GM21576 (cell line): ENCODE data around the gene SCN8A.
"Not testable (repeated sequence)": the region's sequence is repeated elsewhere in the genome, so short reads cannot be mapped to it uniquely, and the experiment has no call there.

Experiments used
- ATAC-seq: cut with Tn5 transposase; IDR thresholded peaks from one replicate; pipeline ENCODE4 v1.9.1; 2021; ENCODE audit warnings: mild to moderate bottlenecking, moderate library complexity; ENCODE audit not compliant: unreplicated experiment

The SCN8A gene

DNA sequence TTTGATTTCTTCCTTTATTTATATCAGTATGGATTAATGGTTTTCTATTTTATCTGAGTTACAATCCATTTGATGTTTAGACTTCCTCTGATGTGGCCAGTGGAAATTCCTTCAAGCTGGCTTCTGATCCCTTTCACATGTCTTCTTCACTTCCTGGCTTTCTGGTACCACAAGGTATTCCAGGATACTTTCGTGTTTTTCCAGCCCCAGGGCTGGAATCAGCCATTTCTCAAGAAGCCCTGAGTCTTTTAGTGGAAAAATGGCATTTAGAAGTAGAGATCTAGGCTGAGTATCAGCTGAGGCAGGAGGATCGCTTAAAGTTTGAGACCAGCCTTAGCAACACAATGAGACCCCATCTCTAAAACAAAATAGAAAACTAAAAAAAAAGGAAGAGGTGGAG lies 164.2 kb downstream of the SCN8A start:
- no peak for ATAC-seq

DNA sequence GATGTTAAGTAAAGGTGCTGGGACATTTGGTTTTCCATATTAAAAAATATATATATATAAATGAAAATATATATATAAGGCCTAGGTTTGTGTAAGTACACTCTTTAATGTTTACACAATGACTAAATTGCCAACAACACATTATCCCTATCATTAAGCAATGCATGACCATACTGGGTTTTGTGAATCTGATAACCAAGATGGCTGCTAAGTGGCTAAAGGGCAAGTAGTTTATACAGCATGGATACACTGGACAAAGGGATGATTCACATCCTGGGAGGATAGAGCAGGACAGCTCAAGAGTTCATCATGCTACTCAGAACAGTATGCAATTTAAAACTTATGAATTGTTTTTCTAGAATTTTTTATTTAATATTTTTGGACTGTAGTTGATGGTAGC lies 168.1 kb downstream of the SCN8A start:
- no peak for ATAC-seq

DNA sequence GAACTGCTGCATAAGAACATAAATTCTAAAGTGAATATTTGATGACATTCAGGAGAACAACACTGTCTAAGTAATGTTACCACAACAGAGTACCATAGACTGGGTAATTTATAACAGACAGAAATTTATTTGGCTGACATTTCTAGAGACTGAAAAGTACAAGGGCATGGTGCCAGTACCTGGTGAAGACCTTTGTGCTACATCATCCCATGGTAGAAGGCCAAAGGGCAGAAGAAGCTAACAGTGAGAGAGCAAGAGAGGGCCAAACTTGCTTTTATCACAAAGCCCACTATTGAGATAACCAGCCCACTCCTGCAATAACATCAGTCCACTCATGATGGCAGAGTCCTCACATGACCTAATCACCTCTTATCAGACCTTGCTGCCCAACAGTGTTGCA lies 168.7 kb downstream of the SCN8A start:
- no peak for ATAC-seq

DNA sequence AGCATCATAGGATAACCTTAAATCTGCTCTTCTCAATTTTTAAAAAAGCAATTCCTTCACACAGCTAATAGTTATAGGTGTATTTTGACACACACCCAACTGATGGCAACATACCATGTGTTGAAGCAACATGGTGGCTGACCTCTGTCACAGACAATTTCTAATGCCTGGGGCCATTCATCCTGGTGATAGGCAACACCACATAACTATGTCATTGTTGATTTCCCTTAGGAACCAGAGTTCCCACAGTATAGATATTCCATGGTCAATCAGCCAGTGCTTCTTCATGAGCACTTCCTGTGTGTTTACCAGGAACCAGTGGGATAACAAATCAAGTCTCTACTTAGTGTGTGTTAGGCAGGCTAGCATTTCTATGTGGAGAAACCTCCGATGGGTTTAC lies 169.2 kb downstream of the SCN8A start:
- ATAC-seq, result no peak

DNA sequence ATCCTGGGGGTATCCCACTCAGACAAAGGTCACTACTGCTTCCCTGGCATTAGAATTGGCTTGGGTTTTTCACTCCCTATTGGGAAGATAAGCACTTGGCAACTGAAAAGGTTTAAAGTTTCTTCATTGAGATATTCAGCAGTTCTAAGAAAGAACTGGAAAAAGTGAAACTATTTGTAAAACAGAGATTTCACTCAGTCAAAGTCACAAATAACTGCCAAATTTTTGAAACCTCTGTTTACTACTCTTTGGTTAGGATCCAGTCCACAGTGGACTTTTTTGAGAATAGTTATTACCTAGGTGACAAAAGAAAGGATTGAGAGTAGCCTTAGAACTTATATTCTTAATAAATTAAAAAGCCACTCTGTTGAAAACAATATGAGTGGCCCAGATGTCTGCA lies 172.7 kb downstream of the SCN8A start:
- no peak for ATAC-seq

DNA sequence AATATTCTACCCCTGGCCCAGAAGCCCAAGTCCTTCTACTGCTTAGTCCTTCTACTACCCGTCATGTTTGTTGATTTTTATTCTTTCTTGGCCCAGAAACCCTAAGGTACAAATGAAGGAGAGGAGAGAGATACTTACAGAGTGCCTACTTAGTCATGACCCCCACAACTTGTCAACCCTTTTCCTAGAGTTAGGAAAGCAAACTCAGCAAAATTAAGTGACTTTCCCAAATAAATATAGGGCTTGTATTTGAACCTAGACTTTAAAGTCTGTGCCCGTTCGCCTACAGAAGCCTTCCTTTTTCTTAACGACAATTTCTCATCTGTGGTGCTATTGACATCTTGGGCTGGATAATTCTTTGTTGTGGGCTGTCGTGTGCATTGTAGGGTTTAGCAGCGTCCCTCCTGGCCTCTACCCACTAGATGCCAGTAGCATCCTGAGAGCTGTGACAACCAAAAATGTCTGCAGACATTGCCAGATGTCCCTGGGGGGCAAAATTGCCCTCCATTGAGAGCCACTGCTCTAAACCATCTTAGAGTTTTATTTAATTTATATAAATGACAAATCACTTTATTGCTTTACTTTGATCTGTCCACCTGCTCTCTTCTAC lies 175.1 kb downstream of the SCN8A start:
- ATAC-seq, result no peak

DNA sequence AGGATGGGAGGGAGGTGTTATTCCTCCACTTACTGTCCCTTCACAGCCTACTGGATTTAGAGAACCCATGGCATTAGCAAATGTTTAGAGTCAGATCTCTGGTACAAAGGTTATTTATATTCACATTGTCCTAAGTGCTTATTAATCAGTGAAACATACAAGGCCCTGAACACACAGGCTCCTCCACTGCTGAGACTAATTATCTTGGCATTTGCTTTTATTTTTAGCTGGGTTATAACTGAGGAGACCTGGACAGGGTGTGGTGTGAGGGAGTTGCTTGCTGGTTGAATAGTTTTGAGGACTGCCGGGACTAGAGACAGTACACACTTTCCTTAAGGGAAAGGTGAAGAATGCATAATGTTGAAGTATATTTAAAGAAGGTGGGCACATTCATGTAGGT lies 180.0 kb downstream of the SCN8A start:
- no peak for ATAC-seq

DNA sequence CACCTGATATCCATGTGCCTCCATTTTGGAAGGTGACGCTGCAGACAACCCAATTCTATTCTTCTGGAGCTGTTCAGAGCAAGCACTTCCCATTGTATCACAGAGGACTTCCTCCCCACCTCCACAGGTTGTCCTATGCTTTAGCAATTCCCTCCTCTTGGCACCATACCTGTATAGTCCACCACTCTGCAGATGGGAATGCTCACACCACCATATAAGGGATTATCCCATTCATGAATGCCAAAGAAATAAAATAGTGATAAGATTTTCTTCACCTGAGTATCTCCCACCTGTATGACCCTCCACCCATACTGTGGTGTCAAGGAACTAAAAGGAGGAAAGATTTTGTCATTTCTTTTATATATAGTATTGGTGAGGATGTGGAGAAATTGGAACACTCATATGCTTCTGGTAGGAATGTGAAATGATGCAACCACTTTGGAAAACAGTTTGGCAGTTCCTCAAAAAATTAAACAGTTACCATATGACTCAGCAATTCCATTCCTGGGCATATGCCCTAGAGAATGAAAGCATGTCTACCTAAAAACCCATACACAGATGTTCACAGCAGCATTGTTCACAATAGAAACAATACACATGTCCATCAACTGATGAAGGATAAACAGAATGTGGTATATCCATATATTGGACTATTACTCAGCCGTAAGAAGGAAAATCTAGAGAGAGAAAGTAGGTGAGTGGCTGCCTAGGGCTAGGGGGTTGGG lies 182.3 kb downstream of the SCN8A start:
- ATAC-seq, result no peak

DNA sequence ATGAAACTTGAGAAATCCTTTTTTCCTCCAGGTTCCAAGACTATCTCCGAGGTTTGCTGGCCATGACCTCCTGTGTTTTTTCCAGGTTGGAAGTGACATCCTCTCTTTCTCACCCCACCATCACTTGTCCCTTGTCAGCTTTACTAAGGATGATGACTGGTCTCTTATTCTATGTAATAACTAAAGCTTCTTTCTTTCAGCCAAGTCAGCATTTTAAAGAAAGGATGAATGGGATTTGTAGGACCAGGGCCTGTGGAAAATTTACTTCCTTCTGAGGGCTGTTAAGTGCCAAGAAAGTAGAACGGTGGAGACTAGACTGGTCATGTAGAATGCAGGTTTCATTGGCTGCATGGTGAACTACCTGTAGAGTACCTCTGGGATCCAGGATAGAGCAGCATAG lies 183.9 kb downstream of the SCN8A start:
- no peak for ATAC-seq

DNA sequence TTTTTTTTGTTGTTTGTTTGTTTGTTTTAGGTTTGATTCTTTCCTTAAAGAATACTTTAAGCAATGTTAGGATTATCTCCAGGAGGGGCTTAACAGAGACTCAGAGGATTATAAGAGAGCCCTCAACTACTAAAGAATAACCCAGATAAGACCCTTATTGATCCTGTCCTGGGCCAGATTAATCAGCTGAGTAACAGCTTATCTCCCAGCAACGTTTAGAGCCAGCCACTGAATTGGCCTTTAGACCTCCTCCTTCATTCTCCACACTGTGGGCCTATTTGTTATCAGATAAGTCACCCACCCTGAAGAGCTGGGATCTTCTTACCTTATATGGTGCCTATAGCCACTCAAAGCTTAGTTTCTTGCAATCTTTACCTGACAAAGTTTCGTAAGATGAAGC lies 186.4 kb downstream of the SCN8A start:
- no peak for ATAC-seq

DNA sequence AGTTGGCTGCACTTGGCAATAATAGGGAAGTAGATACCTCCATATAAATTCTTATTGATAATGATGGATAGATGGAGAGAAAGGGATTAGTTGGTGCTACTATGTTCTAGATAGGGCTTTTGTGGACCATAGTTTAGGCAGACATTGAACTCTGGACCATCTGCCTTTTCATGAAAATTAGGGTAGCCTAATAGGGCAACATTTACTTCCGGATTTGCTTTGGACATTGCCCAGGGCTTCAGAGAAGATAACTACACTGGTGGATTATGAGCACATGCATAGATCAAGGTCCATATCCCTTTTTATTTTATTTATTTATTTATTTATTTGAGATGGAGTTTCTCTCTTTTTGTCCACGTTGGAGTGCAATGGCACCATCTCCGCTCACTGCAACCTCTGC lies 186.9 kb downstream of the SCN8A start:
- no peak for ATAC-seq

DNA sequence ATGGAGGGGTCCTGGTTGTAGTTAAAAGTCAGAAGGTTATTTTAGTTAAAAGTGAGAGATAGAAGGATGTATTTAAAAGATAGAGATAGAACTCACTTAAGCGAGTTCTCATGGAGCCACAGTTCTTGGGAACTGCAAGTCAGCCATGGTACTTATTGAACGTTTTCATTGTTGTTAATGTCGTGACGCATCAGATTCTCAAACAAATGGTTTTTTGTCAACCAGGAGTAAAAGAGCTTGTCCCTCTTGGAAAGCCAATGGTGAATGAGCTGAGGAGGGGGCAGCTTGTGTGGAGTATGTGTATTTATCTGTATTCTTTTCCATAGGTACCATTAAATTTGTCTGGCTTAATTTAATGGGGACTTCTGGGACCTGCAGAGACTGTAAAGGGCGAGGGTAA lies 188.8 kb downstream of the SCN8A start:
- ATAC-seq, result no peak

DNA sequence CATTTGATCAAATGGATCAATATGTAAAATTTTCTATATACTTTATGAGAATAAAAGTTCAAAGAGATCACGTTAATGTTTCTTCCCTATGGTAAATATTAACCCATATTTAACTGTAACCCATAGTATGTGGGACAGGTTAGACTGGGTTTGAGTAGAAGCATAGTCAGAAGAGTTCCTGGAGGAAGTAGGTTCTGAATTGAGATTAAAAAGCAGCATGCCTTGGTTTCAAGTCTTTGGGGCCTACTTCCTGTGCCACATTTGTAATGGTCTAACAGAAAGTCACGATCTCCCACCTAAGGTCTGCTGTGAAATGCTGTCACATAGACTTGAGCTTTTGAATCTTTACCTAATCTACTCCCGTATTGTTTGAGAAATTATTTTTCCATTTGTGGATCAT lies 193.7 kb downstream of the SCN8A start:
- no peak for ATAC-seq

DNA sequence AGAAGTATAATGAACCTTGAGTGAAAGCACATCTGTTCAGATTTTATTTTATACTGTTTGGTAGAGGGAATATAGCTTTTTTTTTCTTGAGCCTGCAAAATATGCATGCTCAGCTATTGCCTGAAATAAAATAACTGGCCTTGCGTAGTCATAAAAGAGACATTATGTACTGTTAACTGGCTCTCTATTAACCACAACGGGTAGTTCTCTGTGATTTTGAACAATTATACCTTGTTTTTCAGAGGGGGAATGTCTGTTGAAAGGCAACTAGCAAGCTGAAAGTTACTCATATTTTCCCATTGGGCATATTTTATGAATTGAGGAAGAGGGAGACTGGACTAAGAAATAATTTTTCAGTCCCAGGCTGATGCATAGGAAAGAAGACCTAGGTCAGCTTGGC lies 194.9 kb downstream of the SCN8A start:
- no peak for ATAC-seq

DNA sequence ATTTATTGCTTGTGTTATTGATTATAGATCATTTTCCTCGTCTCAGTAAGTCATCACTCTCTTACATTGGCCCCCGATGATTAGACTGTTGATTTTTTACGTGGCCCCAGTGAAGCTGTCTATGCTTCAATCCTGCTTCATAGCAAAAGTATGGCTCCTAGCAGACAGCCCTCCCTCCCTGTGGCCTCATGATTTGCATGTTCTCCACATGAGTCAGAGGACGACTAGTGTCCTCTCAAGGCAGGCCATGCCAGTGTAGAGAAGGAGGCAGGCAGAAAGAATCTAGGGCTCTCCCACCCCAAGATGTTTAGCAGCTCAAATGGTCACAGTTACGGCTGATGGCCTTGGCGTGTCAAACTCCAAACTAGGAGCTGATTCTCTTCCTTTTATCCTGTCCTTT lies 197.8 kb downstream of the SCN8A start:
- no peak for ATAC-seq

DNA sequence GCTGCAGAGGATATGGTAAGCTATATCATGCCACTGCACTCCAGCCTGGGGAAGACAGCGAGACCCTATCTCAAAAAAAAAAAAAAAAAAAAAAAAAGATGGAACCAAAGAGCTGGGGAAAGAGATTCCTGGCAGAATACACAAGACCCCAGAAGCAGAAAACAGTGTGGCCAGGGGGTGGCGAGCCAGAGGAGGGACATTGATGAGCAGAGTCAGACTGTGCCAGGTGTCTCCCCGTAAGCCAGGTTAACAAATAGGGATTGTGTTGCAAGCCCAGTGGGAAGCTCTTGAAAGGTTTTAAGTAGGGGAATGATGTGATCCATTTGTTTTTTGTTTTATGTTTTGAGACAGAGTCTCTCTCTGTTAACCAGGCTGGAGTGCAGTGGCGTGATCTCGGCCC lies 201.4 kb downstream of the SCN8A start:
- no peak for ATAC-seq

DNA sequence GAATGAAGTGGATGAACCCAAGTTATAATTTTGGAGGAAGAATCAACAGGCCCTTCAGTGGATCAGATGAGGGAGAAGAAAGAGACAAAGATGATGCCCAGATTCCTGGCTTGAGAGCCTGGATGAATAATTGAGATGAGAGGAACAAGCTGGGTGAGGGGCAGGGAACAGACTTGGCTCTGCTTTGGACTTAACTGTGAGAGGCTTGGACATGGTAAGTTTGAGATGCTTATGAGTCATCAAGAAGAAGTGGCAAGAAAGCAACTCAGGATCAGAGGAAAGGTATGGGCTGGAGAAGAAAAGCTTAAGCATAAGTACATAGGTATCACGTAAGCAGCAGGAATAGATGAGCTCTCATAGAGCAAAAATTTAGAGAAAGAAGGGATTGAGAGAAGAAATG lies 202.2 kb downstream of the SCN8A start:
- ATAC-seq, result no peak

DNA sequence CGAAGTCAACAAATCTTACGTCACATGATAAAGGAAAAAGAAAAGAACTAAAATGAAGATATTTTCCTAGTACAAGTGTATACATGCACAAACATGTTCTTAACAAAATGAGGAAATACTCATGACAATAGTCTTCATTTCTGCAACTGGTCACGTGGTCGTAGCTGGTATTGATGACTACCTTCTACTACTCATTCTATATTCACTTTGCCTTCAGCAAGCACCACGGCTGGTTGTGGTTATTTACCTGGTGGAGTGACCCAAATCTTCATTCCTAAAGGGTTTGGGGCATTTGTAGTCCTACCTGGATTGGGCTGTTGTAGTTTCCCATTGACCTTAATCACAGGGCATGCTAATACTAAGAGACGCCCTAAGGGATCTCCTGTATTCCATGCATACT lies 206.3 kb downstream of the SCN8A start:
- ATAC-seq, result no peak

DNA sequence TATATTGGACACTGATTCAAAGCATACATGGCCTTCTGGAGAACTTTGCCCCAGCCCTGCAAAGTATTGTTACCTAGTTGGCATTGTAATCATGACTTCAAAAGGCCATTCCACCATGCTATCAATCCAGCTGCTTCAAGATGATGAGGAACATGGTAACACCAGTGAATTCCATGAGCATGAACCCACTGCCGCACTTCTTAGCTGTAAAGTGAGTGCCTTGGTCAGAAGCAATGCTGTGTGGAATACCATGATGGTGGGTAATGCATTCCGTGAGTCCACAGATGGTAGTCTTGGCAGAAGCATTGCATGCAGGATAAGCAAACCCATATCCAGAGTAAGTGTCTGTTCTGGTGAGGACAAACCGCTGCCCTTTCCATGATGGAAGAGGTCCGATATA lies 207.0 kb downstream of the SCN8A start:
- not testable (repeated sequence) for ATAC-seq

DNA sequence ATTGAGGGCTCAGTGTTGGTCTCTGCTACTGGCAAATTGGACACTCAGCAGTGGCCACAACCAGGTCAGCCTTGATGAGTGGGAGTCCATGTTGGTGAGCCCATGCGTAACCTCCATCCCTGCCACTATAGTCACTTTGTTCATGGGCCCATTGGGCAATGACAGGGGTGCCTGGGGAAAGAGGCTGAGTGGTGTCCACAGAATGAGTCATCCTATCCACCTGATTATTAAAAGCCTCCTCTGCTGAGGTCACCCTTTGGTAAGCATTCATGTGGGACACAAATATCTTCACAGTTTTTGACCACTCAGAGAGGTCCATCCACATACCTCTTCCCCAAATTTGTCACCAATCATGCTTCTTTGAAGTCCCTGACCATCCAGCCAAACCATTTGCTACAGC lies 207.5 kb downstream of the SCN8A start:
- no peak for ATAC-seq

DNA sequence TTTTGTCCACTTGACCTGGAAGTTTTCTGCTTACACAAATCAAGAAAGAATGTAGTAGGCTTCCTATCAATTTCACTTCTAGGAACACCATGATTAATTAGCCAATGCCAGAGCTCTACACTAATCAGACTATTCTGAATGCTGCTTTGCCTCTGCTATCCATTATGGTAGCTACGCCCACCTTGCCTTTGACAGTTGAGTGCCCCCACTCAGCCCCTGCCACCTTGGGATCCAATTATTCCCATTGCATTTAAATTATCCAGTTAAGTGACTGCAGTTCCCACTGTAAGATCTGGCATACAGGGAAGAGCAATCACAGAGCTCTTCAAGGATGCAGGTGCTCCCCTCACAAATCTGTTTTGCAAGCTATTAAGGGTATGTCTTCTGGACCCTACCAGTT lies 210.0 kb downstream of the SCN8A start:
- ATAC-seq, result no peak

DNA sequence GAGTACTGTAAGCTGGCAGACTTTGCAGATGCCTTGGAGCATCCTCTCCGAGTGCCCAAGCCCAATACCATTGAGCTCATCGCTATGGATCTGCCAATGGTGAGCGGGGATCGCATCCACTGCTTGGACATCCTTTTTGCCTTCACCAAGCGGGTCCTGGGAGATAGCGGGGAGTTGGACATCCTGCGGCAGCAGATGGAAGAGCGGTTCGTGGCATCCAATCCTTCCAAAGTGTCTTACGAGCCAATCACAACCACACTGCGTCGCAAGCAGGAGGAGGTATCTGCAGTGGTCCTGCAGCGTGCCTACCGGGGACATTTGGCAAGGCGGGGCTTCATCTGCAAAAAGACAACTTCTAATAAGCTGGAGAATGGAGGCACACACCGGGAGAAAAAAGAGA lies 215.9 kb downstream of the SCN8A start:
- no peak for ATAC-seq

DNA sequence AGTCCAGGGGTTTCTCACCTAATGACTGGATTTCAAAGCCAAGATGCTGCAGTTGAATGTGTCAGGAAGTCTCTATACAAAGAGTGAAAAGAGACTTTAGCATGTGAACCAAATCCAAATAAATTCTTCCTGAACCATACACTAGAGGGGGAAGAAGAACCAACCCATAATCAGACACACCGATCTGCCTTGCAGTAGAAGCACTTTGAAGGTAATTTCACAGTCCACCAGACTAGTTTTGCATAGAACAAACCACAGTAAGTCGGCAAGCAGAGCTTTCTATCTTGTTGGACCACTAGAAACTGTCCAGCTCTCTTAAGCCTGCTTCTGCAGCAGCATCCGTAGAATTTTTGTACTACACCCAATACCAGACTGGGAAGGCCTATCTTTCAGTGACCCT lies 218.2 kb downstream of the SCN8A start:
- no peak for ATAC-seq
